Vagina (tissue), 2 donors: ENCODE measurements around the gene FMNL2.

Source experiments
- POLR2A ChIP-seq, 2 donors: fragments of 450-650 bp; IDR thresholded peaks; one replicate each; pipeline ENCODE4 v1.6.1; 2017; ENCODE audit warnings: antibody characterized with exemption in 2 of 2, mild to moderate bottlenecking in 2 of 2, moderate library complexity in 2 of 2
- POLR2AphosphoS5 ChIP-seq, 2 donors: sonication (generic); formaldehyde crosslinking; IDR thresholded peaks; one replicate each; pipeline ENCODE4 v1.9.0; 2017; ENCODE audit warnings: antibody characterized with exemption in 2 of 2, mild to moderate bottlenecking in 2 of 2, low read depth in 1 of 2; ENCODE audit not compliant: insufficient read depth in 1 of 2
- TF ChIP-seq, protein P1 (sequence below), 3 experiments: fragments of 450-650 bp in 2 of 3; fragments of 200-600 bp in 1 of 3; sonication (generic) in 1 of 3; IDR thresholded peaks; one replicate each; pipeline ENCODE4 v1.5.1; 2017 to 2019; ENCODE audit warnings: antibody characterized with exemption in 3 of 3, mild to moderate bottlenecking in 2 of 3, moderate library complexity in 2 of 3

DNA sequence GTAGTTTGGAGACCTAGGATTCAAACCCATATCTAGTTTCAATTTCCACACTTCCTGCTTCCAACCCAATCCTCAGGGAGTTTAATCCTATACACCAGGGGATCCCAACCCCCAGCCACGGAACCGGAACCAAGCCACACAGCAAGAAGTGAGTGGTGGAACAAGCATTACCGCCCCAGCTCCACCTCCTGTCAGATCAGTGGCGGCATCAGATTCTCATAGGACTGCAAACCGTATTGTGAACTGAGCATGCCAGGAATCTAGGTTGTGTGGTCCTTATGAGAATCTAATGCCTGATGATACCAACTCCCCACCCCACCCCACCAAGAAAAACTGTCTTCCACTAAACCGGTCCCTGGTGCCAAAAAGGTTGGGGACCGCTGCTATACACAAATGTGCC lies 329.8 kb downstream of the FMNL2 start:
- TF ChIP-seq, protein P1, sequence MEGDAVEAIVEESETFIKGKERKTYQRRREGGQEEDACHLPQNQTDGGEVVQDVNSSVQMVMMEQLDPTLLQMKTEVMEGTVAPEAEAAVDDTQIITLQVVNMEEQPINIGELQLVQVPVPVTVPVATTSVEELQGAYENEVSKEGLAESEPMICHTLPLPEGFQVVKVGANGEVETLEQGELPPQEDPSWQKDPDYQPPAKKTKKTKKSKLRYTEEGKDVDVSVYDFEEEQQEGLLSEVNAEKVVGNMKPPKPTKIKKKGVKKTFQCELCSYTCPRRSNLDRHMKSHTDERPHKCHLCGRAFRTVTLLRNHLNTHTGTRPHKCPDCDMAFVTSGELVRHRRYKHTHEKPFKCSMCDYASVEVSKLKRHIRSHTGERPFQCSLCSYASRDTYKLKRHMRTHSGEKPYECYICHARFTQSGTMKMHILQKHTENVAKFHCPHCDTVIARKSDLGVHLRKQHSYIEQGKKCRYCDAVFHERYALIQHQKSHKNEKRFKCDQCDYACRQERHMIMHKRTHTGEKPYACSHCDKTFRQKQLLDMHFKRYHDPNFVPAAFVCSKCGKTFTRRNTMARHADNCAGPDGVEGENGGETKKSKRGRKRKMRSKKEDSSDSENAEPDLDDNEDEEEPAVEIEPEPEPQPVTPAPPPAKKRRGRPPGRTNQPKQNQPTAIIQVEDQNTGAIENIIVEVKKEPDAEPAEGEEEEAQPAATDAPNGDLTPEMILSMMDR (IDR thresholded peaks at IDR 0.05): no peak
- TF ChIP-seq POLR2AphosphoS5 (IDR thresholded peaks at IDR 0.05; ENCODE audit: insufficient read depth in 1 of 2, low read depth in 1 of 2): no peak
- no peak for TF ChIP-seq POLR2A (IDR thresholded peaks at IDR 0.05)
